ENCODE measurements around the gene SCRN2. TPM values are rescaled to one million over a fixed set of nuclear protein-coding genes. Genes with fewer than 3 reads are reported as not detected.

Gene SCRN2
- total and polyA plus RNA-seq, 7 experiments from 2014 or later = 27.5 to 55.9 (median 38.3) TPM

DNA sequence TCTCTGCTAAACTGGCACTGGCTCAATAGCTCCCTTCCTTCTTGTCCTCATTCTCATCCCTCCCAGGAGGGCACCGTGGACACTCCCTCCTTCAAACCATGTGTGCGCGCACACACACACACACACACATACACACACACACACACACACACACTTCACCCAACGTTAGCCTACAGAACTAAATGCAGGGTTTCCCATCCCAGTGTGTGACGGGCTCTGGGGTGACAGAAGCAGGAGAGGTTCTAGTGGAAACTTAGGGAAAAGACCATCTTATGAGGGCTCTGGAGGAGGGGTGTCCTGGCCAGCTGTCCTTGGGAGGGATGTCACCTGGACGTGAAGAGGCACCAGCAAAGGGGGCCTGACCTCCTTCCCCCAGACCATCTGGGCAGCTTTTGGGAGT is 39.2 kb downstream of the SCRN2 start:
- no peak overlapping the region for H3K27ac Mint-ChIP-seq
- POLR2A ChIA-PET = no interaction called here
- H3K36me3 Mint-ChIP-seq = peaks cover 0 to 1% (median 0%) of the 10 kb centered on the region in 5 donors
- CTCF ChIA-PET = interaction anchor here (0.6 to 1.9 kb wide), 4 partner anchors 69 to 185 kb away, joined by 3 to 6 read pairs (median 4); partner anchors contain the start of gene TBX21
- intact Hi-C loops (cut with micrococcal nuclease) = loop anchor here (1.0 kb wide), 3 partner anchors 26 to 138 kb away; no protein-coding TSS in a partner anchor
- ATAC-seq (no peak), DNase-seq (no peak)
- no peaks in the 10 kb centered on the region for H3K4me1 ChIP-seq (ENCODE audit: control insufficient read depth in 2 of 2, insufficient read depth in 2 of 2, low read length in 2 of 2)
- H3K27me3 ChIP-seq (ENCODE audit: control insufficient read depth in 2 of 2, insufficient read depth in 2 of 2, low read length in 2 of 2) = no peaks in the 10 kb centered on the region
- H3K9me3 Mint-ChIP-seq = no peaks in the 10 kb centered on the region
- no peaks in the 10 kb centered on the region for H3K9me3 ChIP-seq (ENCODE audit: control insufficient read depth in 2 of 3, low read length in 3 of 3)
- H3K4me3 Mint-ChIP-seq = no peak overlapping the region
- no peak overlapping the region for H3K27ac ChIP-seq (ENCODE audit: low read depth, low read length)
- H3K4me1 Mint-ChIP-seq = peaks cover 0 to 4% (median 0%) of the 10 kb centered on the region in 7 donors
- H3K36me3 ChIP-seq (ENCODE audit: control insufficient read depth in 2 of 3, insufficient read depth in 3 of 3, low read length in 3 of 3) = peaks cover 0 to 4% (median 0%) of the 10 kb centered on the region in 3 experiments
- H3K4me3 ChIP-seq (ENCODE audit: low read length) = no peak overlapping the region
- peaks cover 0 to 9% (median 5%) of the 10 kb centered on the region in 5 donors for H3K27me3 Mint-ChIP-seq

DNA sequence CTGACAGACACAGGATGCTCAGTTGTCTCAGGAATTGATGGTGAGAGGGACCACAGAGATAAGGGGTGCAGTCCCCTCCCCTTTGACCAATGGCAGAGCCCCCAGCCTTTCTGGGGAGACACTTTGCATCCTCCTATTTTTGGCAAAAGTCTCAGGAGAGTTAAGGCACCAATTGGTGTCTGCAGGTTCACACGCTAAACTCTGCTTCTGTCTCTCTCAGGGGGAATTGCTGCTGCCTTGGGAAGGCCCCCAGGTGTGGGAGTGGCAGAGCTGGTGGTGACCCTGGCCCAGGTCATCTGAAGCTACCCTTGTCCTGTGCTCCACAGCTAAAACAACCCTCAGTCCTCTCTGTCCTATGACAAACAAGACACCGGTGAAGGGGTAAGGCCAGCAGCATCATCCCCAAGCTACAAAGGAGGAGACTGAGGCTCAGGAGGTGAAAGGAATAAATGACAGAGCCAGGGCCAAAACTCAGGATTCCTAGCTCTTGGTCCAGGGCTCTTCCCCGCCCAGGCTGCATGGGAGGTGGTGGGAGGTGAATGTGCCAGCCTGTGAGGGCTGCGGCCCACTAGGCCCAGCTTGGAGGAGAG is 39.8 kb downstream of the SCRN2 start:
- Mint-ChIP-seq H3K27me3 (peaks cover 0 to 9% (median 5%) of the 10 kb centered on the region in 5 donors), H3K4me3 (no peak overlapping the region), H3K36me3 (no peaks in the 10 kb centered on the region), H3K27ac (no peak overlapping the region), H3K4me1 (peaks cover 0 to 4% (median 0%) of the 10 kb centered on the region in 7 donors), H3K9me3 (no peaks in the 10 kb centered on the region)
- CTCF ChIA-PET = interaction anchor here (0.6 to 1.9 kb wide), 4 partner anchors 69 to 184 kb away, joined by 3 to 6 read pairs (median 4); partner anchors contain the start of gene TBX21
- no peak overlapping the region for H3K27ac ChIP-seq (ENCODE audit: low read depth, low read length)
- no peaks in the 10 kb centered on the region for H3K27me3 ChIP-seq (ENCODE audit: control insufficient read depth in 2 of 2, insufficient read depth in 2 of 2, low read length in 2 of 2)
- DNase-seq = no peak
- no peak overlapping the region for H3K4me3 ChIP-seq (ENCODE audit: low read length)
- intact Hi-C loops (cut with micrococcal nuclease) = no loop called here
- H3K36me3 ChIP-seq (ENCODE audit: control insufficient read depth in 2 of 3, insufficient read depth in 3 of 3, low read length in 3 of 3) = no peaks in the 10 kb centered on the region
- no peaks in the 10 kb centered on the region for H3K4me1 ChIP-seq (ENCODE audit: control insufficient read depth in 2 of 2, insufficient read depth in 2 of 2, low read length in 2 of 2)
- POLR2A ChIA-PET = no interaction called here
- no peak for ATAC-seq
- H3K9me3 ChIP-seq (ENCODE audit: control insufficient read depth in 2 of 3, low read length in 3 of 3) = no peaks in the 10 kb centered on the region

DNA sequence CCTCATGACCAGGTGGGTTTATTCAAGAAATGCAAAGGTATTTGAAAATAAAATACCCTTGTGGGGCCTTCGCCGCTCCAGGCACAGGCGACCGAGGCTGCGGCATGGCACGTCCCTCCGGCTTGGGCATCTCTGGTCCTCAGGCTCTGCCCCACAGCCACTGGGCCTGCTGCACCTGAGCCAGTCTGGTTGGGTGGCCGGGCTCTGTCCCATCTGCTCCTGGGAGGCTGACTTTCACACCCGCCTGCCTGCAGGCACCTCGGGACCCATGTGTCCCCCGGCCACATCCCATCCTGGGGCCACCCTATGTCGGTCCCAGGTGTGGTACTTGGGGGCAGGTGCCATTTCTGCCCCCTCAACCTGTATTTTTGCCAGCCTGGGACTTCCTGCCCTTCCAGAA is 40.4 kb downstream of the SCRN2 start:
- DNase-seq = no peak
- H3K4me1 ChIP-seq (ENCODE audit: control insufficient read depth in 2 of 2, insufficient read depth in 2 of 2, low read length in 2 of 2) = no peaks in the 10 kb centered on the region
- no peaks in the 10 kb centered on the region for H3K27me3 ChIP-seq (ENCODE audit: control insufficient read depth in 2 of 2, insufficient read depth in 2 of 2, low read length in 2 of 2)
- peaks cover 0 to 9% (median 6%) of the 10 kb centered on the region in 5 donors for H3K27me3 Mint-ChIP-seq
- H3K9me3 Mint-ChIP-seq = no peaks in the 10 kb centered on the region
- H3K27ac ChIP-seq (ENCODE audit: low read depth, low read length) = no peak overlapping the region
- H3K4me3 Mint-ChIP-seq = no peak overlapping the region
- CTCF ChIA-PET = no interaction called here
- H3K4me3 ChIP-seq (ENCODE audit: low read length) = no peak overlapping the region
- POLR2A ChIA-PET = no interaction called here
- intact Hi-C loops (cut with micrococcal nuclease) = no loop called here
- H3K36me3 Mint-ChIP-seq = no peaks in the 10 kb centered on the region
- H3K36me3 ChIP-seq (ENCODE audit: control insufficient read depth in 2 of 3, insufficient read depth in 3 of 3, low read length in 3 of 3) = no peaks in the 10 kb centered on the region
- no peak for ATAC-seq
- H3K4me1 Mint-ChIP-seq = peaks cover 0 to 4% (median 0%) of the 10 kb centered on the region in 7 donors
- no peak overlapping the region for H3K27ac Mint-ChIP-seq
- no peaks in the 10 kb centered on the region for H3K9me3 ChIP-seq (ENCODE audit: control insufficient read depth in 2 of 3, low read length in 3 of 3)

DNA sequence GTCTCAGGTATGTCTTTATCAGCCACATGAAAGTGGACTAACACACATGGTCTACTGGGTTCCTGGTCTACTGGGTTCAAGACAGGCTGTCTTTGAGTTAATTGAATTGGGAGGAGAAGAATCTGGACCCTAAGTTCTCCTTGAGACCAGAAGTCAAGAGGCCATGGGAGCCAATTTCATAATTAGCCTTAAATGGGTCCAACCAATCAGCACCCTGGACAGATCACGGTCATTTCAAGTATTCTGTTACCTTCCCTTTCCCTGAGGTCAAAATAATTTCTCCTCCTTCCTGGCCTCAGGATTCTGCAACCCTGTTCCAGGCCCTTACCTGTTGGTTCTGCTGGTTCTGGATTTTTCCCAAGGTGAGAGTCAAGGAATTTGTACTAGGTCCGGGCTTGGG is 43.3 kb downstream of the SCRN2 start:
- Mint-ChIP-seq H3K27me3 (peaks cover 26 to 33% (median 27%) of the 10 kb centered on the region in 5 donors), H3K9me3 (no peaks in the 10 kb centered on the region), H3K27ac (no peak overlapping the region), H3K4me1 (peaks cover 0 to 4% (median 0%) of the 10 kb centered on the region in 7 donors), H3K36me3 (no peaks in the 10 kb centered on the region), H3K4me3 (no peak overlapping the region)
- ATAC-seq (no peak), DNase-seq (no peak)
- Histone ChIP-seq H3K27me3 (ENCODE audit: control insufficient read depth in 2 of 2, insufficient read depth in 2 of 2, low read length in 2 of 2) (no peaks in the 10 kb centered on the region), H3K4me3 (ENCODE audit: low read length) (no peak overlapping the region), H3K9me3 (ENCODE audit: control insufficient read depth in 2 of 3, low read length in 3 of 3) (no peaks in the 10 kb centered on the region), H3K27ac (ENCODE audit: low read depth, low read length) (no peak overlapping the region), H3K36me3 (ENCODE audit: control insufficient read depth in 2 of 3, insufficient read depth in 3 of 3, low read length in 3 of 3) (no peaks in the 10 kb centered on the region), H3K4me1 (ENCODE audit: control insufficient read depth in 2 of 2, insufficient read depth in 2 of 2, low read length in 2 of 2) (no peaks in the 10 kb centered on the region)
- CTCF ChIA-PET = no interaction called here
- POLR2A ChIA-PET = no interaction called here
- intact Hi-C loops (cut with micrococcal nuclease) = no loop called here

DNA sequence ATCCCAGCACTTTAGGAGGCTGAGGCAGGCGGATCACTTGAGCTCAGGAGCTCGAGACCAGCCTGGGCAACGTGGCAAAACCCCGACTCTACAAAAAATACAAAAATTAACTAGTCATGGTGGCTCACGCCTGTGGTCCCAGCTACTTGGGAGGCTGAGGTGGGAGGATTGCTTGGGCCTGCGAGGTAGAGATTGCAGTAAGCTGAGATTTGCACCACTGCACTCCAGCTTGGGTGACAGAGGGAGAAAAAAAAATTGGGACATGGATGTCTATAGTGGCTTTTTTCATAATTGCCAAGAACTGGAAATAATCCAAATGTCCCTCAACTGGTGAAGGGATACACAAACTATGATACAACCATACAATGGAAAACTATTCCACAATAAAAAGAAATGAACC is 48.1 kb downstream of the SCRN2 start:
- Histone ChIP-seq H3K4me1 (ENCODE audit: control insufficient read depth in 2 of 2, insufficient read depth in 2 of 2, low read length in 2 of 2) (no peaks in the 10 kb centered on the region), H3K4me3 (ENCODE audit: low read length) (no peak overlapping the region), H3K36me3 (ENCODE audit: control insufficient read depth in 2 of 3, insufficient read depth in 3 of 3, low read length in 3 of 3) (no peaks in the 10 kb centered on the region), H3K27ac (ENCODE audit: low read depth, low read length) (no peak overlapping the region), H3K27me3 (ENCODE audit: control insufficient read depth in 2 of 2, insufficient read depth in 2 of 2, low read length in 2 of 2) (peaks cover 0 to 4% of the 10 kb centered on the region in 2 donors), H3K9me3 (ENCODE audit: control insufficient read depth in 2 of 3, low read length in 3 of 3) (no peaks in the 10 kb centered on the region)
- ChIA-PET POLR2A (no interaction called here), CTCF (no interaction called here)
- H3K27me3 Mint-ChIP-seq = peaks cover 63 to 73% (median 65%) of the 10 kb centered on the region in 5 donors
- H3K27ac Mint-ChIP-seq = no peak overlapping the region
- DNase-seq (no peak), ATAC-seq (no peak)
- no peak overlapping the region for H3K4me3 Mint-ChIP-seq
- intact Hi-C loops (cut with micrococcal nuclease) = no loop called here
- peaks cover 0 to 3% (median 0%) of the 10 kb centered on the region in 11 donors for H3K9me3 Mint-ChIP-seq
- peaks cover 0 to 4% (median 0%) of the 10 kb centered on the region in 5 donors for H3K36me3 Mint-ChIP-seq
- peaks cover 8 to 21% (median 12%) of the 10 kb centered on the region in 7 donors for H3K4me1 Mint-ChIP-seq

DNA sequence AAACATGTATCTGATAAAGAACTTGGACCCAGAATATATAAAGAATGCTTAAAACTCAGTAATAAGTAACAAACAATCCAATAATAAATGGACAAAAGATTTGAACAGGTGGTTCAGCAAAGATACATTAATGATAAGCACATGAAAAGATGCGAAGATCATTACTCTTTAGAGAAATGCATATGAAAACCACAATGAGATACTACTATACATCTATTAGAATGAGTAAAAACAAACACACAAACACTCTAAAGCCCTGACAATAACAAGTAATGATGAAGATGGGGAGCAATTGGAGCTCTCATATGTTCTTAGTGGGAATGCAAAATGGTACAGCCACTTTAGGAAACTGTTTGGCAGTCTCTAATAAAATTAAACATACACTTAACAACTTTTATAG is 48.6 kb downstream of the SCRN2 start:
- H3K4me1 Mint-ChIP-seq = peaks cover 8 to 21% (median 12%) of the 10 kb centered on the region in 7 donors
- POLR2A ChIA-PET = no interaction called here
- H3K27me3 Mint-ChIP-seq = peaks cover 62 to 76% (median 66%) of the 10 kb centered on the region in 5 donors
- Histone ChIP-seq H3K27ac (ENCODE audit: low read depth, low read length) (no peak overlapping the region), H3K36me3 (ENCODE audit: control insufficient read depth in 2 of 3, insufficient read depth in 3 of 3, low read length in 3 of 3) (no peaks in the 10 kb centered on the region), H3K27me3 (ENCODE audit: control insufficient read depth in 2 of 2, insufficient read depth in 2 of 2, low read length in 2 of 2) (peaks cover 0 to 4% of the 10 kb centered on the region in 2 donors), H3K4me1 (ENCODE audit: control insufficient read depth in 2 of 2, insufficient read depth in 2 of 2, low read length in 2 of 2) (no peaks in the 10 kb centered on the region), H3K9me3 (ENCODE audit: control insufficient read depth in 2 of 3, low read length in 3 of 3) (no peaks in the 10 kb centered on the region), H3K4me3 (ENCODE audit: low read length) (no peak overlapping the region)
- peaks cover 0 to 4% (median 0%) of the 10 kb centered on the region in 5 donors for H3K36me3 Mint-ChIP-seq
- no peak overlapping the region for H3K4me3 Mint-ChIP-seq
- intact Hi-C loops (cut with micrococcal nuclease) = no loop called here
- CTCF ChIA-PET = no interaction called here
- DNase-seq = no peak
- no peak for ATAC-seq
- no peak overlapping the region for H3K27ac Mint-ChIP-seq
- peaks cover 0 to 3% (median 0%) of the 10 kb centered on the region in 11 donors for H3K9me3 Mint-ChIP-seq

DNA sequence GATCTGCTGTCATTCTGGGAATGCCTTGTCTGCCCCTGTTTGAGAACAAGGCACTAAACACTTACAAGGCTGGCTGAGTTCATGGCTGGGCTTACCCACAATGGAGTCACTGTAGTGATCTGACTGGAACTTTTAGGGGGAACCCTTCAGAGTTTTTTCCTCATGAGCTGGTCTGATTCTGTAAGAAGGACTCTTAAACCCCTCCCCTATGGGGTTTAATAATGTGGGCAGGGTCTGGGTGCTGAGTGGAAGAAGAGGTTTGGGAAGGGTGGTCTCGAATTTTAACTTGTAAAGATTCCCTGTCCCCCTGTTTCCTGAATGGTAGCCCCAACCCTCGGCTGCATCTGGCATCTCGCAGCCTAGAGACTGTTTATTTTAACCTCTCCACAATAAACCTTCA is 50.0 kb downstream of the SCRN2 start:
- intact Hi-C loops (cut with micrococcal nuclease) = no loop called here
- Histone ChIP-seq H3K4me1 (ENCODE audit: control insufficient read depth in 2 of 2, insufficient read depth in 2 of 2, low read length in 2 of 2) (no peaks in the 10 kb centered on the region), H3K36me3 (ENCODE audit: control insufficient read depth in 2 of 3, insufficient read depth in 3 of 3, low read length in 3 of 3) (no peaks in the 10 kb centered on the region), H3K4me3 (ENCODE audit: low read length) (no peak overlapping the region), H3K9me3 (ENCODE audit: control insufficient read depth in 2 of 3, low read length in 3 of 3) (no peaks in the 10 kb centered on the region), H3K27ac (ENCODE audit: low read depth, low read length) (no peak overlapping the region), H3K27me3 (ENCODE audit: control insufficient read depth in 2 of 2, insufficient read depth in 2 of 2, low read length in 2 of 2) (peaks cover 0 to 4% of the 10 kb centered on the region in 2 donors)
- H3K9me3 Mint-ChIP-seq = peaks cover 0 to 3% (median 0%) of the 10 kb centered on the region in 11 donors
- POLR2A ChIA-PET = no interaction called here
- H3K4me3 Mint-ChIP-seq = peak overlapping the region in 6 of 10 donors; percentile 26 to 76 (median 56)
- CTCF ChIA-PET = interaction anchor here (0.7 kb wide), 1 partner anchor 322 kb away, joined by 5 read pairs; no protein-coding TSS in a partner anchor
- peaks cover 8 to 21% (median 12%) of the 10 kb centered on the region in 7 donors for H3K4me1 Mint-ChIP-seq
- peaks cover 0 to 4% (median 0%) of the 10 kb centered on the region in 5 donors for H3K36me3 Mint-ChIP-seq
- no peak overlapping the region for H3K27ac Mint-ChIP-seq
- DNase-seq = no peak
- H3K27me3 Mint-ChIP-seq = peaks cover 62 to 83% (median 74%) of the 10 kb centered on the region in 5 donors
- no peak for ATAC-seq

Data from naive thymus-derived CD4-positive, alpha-beta T cell (primary cell).